Fibroblast of skin of back (primary cell): Measurements from ENCODE around the gene CXorf49. TPM values are rescaled to one million over a fixed set of nuclear protein-coding genes. Genes with fewer than 3 reads are reported as not detected.
"Not testable (repeated sequence)": the region's sequence is repeated elsewhere in the genome, so short reads cannot be mapped to it uniquely, and the experiment has no call there.

Experiments
- DNase-seq: peaks from one replicate; pipeline ENCODE4 v3.0.0-alpha.2; 2013
- polyA plus RNA-seq, 2 experiments: library from polyadenylated mRNA; unstranded; fragments of 120-200 nt; gene quantifications; one replicate each; pipeline ENCODE4 v1.2.1, GENCODE V29; 2013; ENCODE audit not compliant: insufficient read length in 2 of 2

CXorf49 gene
- not detected for polyA plus RNA-seq (2013, experiment 1 of 2; ENCODE audit: insufficient read length)
- not detected for polyA plus RNA-seq (2013, experiment 2 of 2; ENCODE audit: insufficient read length)

DNA sequence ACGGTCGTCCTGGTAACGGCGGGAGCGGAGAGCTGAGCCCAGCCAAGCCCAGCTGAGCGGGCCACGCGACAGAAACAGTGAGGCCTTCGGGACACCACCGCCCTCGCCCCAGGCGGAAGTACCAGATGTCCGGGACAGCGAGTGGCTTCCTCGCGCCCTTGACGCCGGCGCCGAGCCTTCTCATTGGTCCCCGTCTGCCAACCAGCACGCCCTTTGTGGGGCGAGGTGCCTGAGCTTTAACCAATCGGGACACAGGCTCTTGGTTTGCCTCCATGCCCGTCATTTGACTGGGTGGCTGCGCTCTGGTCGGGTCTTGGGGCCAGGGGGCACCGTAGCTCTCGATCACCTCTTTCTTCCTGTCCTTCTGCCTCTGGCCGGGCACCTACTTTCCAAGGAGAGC is at the start of gene CXorf49:
Gene CXorf49 (minus strand): TSS at position 101 of the 400 bp plus-strand sequence. CDS start 134 bp downstream, outside the sequence.
- DNase-seq = not testable (repeated sequence)

GRCh38 chrX:71767134-71767533 is 49.0 kb upstream of the CXorf49 start:
- DNase-seq = not testable (repeated sequence)

- not testable (repeated sequence) for DNase-seq
Observed at GRCh38 chrX:71765613-71766012, 47.5 kb upstream of the CXorf49 start.

GRCh38 chrX:71764832-71765231 is 46.7 kb upstream of the CXorf49 start:
- not testable (repeated sequence) for DNase-seq

GRCh38 chrX:71763049-71763448 is 45.0 kb upstream of the CXorf49 start, which contains the start of gene CXorf49B:
CXorf49B (plus strand) TSS chrX:71763349; CDS start chrX:71763424, 75 bp downstream.
- DNase-seq = not testable (repeated sequence)

DNA sequence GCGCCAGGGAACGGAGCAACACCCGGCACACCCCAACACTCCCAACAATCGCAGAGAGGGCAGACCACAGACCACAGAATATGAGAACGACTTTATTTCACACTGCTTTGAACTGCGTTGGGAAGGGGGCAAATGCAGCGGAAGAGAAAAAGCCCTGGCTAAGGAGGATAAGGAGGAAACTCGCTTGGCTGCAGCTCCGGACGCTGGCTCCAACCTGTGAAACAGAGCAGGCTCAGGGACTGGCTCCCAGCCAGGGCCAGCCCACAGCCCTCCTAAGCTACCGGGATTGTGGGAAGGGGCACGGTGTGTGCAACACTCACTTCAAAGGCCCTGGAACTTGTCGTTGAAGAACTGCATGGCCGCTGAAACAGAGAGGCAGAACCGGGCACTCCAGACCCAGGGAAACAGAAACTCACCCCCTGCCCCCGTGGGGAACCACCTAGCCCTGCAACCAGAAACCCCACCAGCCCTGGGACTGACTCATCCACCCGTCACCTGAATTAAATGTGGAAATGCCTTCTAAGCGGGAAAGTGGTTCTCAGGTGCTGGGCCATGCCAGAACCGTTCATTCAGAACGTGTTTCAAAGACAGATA is 42.7 kb upstream of the CXorf49 start:
- not testable (repeated sequence) for DNase-seq

GRCh38 chrX:71720289-71720886 is 2.3 kb upstream of the CXorf49 start:
- not testable (repeated sequence) for DNase-seq

- not testable (repeated sequence) for DNase-seq
Observed at GRCh38 chrX:71719195-71719594, 1.1 kb upstream of the CXorf49 start.

- DNase-seq = not testable (repeated sequence)
Observed at GRCh38 chrX:71716323-71716722, 1.8 kb downstream of the CXorf49 start.

- not testable (repeated sequence) for DNase-seq
Observed at GRCh38 chrX:71715551-71715950, 2.5 kb downstream of the CXorf49 start.

GRCh38 chrX:71714064-71714463 is 4.0 kb downstream of the CXorf49 start:
- not testable (repeated sequence) for DNase-seq

DNA sequence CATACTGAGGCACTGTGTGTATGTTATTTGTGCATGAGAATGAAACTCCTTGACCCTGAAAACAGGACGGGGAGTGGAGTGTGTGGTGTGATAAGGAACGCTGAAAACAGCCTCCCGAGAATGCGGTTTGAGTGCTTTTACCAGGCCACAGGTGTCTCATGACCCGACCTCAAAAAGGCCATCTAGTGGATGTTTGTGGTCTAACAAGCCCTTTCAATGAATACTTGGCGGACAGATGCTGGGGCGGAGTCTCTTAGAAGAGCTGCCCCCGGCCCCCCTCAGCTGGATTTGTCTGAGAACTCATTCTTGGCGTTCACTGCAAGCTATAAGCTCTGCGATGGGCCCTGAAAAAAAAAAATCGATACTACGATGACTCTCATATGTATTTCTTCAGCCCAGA is 15.2 kb downstream of the CXorf49 start:
- not testable (repeated sequence) for DNase-seq

GRCh38 chrX:71699023-71699344 is 19.1 kb downstream of the CXorf49 start:
- DNase-seq = not testable (repeated sequence)

GRCh38 chrX:71698299-71699022 is 19.6 kb downstream of the CXorf49 start:
- DNase-seq = not testable (repeated sequence)

- not testable (repeated sequence) for DNase-seq
Observed at GRCh38 chrX:71697466-71698298, 20.4 kb downstream of the CXorf49 start.

DNA sequence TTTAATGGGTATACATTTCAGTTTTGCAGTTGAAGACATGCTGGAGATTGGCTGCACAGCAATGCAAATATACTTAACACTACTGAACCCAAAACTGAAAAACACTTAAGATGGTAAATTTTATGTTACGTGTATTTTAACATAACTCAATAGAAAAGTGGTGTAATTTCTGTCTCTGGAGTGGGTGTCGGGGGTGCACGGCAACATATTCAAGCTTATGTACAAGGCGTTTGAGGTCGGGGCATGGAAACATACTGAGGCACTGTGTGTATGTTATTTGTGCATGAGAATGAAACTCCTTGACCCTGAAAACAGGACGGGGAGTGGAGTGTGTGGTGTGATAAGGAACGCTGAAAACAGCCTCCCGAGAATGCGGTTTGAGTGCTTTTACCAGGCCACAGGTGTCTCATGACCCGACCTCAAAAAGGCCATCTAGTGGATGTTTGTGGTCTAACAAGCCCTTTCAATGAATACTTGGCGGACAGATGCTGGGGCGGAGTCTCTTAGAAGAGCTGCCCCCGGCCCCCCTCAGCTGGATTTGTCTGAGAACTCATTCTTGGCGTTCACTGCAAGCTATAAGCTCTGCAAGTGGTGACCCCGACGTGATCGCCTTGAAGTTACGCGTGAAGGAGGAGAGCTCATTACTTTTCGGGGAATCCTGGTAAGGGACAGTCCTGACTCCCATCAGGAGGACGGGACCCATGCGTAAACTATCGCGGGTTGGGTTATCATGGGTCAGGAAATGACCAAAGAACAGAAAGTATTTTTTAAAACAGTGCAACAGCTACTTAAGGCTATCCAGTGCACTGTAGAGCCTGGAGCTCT is 21.2 kb downstream of the CXorf49 start:
- DNase-seq = not testable (repeated sequence)

DNA sequence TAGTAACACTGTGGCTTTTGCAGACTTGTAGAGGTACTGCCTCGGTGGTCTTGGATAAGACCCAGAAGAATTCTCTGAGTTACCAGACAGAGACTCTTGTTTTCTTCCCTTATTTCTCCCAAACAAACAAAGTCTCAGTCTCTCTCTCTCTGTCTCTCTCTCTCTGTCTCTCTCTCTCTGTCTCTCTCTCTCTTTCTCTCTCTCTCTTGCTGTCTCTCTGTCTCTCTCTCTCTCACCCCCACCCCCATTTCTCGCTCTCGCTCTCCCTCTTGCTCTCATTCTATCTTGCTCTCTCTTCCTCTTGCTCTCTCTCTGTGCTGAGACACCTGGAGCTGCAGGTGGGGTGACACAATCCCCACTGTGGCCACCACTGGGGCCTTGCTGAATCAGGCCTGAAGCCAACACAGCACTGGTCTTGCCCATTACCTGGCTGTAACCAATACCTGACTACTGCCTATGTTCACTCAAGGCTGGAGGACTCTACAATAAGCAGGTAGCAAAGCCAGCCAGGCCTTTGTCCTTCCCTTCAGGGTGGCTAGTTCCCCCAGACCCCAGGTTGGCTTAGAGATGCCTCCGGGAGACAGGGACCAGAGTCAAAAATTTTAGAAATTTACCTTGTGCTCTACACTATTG is 38.4 kb downstream of the CXorf49 start:
- no peak for DNase-seq

DNA sequence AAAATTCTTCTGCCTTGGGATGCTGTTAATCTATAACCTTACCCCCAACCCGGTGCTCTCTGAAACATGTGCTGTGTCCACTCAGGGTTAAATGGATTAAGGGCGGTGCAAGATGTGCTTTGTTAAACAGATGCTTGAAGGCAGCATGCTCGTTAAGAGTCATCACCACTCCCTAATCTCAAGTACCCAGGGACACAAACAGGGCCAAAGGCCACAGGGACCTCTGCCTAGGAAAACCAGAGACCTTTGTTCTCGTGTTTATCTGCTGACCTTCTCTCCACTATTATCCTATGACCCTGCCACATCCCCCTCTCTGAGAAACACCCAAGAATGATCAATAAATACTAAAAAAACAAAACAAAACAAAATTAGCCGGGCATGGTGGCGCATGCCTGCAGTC is 40.9 kb downstream of the CXorf49 start:
- DNase-seq = not testable (repeated sequence)

DNA sequence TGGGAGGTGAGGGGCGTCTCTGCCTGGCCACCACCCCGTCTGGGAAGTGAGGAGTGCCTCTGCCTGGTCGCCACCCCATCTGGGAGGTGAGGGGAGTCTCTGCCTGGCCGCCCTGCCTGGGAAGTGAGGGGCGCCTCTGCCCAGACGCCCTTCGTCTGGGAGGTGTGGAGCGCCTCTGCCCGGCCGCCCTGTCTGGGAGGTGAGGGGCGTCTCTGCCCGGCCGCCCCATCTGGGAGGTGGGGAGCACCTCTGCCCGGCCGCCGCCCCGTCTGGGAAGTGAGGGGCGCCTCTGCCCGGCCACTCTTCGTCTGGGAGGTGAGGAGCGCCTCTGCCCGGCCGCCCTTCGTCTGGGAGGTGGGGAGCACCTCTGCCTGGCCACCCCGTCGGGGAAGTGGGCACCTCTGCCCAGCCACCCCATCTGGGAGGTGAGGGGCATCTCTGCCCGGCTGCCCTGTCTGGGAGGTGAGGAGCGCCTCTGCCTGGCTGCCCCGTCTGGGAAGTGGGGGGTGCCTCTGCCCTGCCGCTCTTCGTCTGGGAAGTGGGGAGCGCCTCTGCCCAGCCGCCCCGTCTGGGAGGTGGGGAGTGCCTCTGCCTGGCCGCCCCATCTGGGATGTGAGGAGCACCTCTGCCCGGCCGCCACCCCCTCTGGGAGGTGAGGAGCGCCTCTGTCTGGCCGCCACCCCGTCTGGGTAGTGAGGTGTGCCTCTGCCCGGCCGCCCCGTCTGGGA is 41.9 kb downstream of the CXorf49 start:
- DNase-seq = not testable (repeated sequence)

GRCh38 chrX:71675636-71676035 is 42.4 kb downstream of the CXorf49 start:
- not testable (repeated sequence) for DNase-seq
